OCI-LY1 (cell line): Measurements from ENCODE around the gene GPR149.

Source experiments
- H2AFZ ChIP-seq: fragments of 200-600 bp; sonication (generic), shearing (Covaris generic); 2 replicates; pipeline ENCODE4 v1.6.0; 2014; ENCODE audit warnings: antibody characterized with exemption, mild to moderate bottlenecking, low read length
- H3F3A ChIP-seq: fragments of 200-600 bp; sonication (generic), shearing (Covaris generic); 2 replicates; pipeline ENCODE4 v1.6.0; 2014; ENCODE audit warnings: mild to moderate bottlenecking, antibody characterized with exemption, low read length, moderate library complexity; ENCODE audit not compliant: insufficient read depth
- H3K27ac ChIP-seq: fragments of 200-600 bp; sonication (generic); 2 replicates; pipeline ENCODE4 v1.5.1; 2014; ENCODE audit warnings: low read length, mixed run types, mild to moderate bottlenecking, low read depth; ENCODE audit not compliant: poor library complexity, severe bottlenecking
- H3K27me3 ChIP-seq: fragments of 200-600 bp; sonication (generic); 2 replicates; pipeline ENCODE4 v1.6.0; 2014; ENCODE audit warnings: antibody characterized with exemption, mild to moderate bottlenecking, low read length, moderate library complexity; ENCODE audit not compliant: insufficient read depth
- H3K36me3 ChIP-seq: fragments of 200-600 bp; sonication (generic); 2 replicates; pipeline ENCODE4 v1.6.1; 2014; ENCODE audit warnings: mild to moderate bottlenecking, antibody characterized with exemption, low read length, moderate library complexity, mixed read lengths; ENCODE audit not compliant: insufficient read depth
- H3K4me1 ChIP-seq: fragments of 200-600 bp; sonication (generic); 2 replicates; pipeline ENCODE4 v1.5.1; 2014; ENCODE audit warnings: mild to moderate bottlenecking, low read length, moderate library complexity; ENCODE audit not compliant: insufficient read depth, severe bottlenecking
- H3K4me2 ChIP-seq: fragments of 200-600 bp; sonication (generic), shearing (Covaris generic); 2 replicates; pipeline ENCODE4 v1.6.1; 2014; ENCODE audit warnings: low read length
- H3K4me3 ChIP-seq: fragments of 200-600 bp; sonication (generic); 2 replicates; pipeline ENCODE4 v1.5.1; 2014; ENCODE audit warnings: low read length, low read depth, mild to moderate bottlenecking, mixed read lengths; ENCODE audit not compliant: poor library complexity, severe bottlenecking
- H3K79me2 ChIP-seq: fragments of 200-600 bp; shearing (Covaris generic); 2 replicates; pipeline ENCODE4 v1.6.1; 2016; ENCODE audit warnings: mixed run types, low read length, mixed read lengths; ENCODE audit not compliant: insufficient read depth
- H3K9ac ChIP-seq: fragments of 200-600 bp; sonication (generic), shearing (Covaris generic); 2 replicates; pipeline ENCODE4 v1.6.1; 2014; ENCODE audit warnings: mild to moderate bottlenecking, low read length, mixed read lengths
- H3K9me2 ChIP-seq: fragments of 200-600 bp; sonication (generic), shearing (Covaris generic); 2 replicates; pipeline ENCODE4 v1.6.1; 2014; ENCODE audit warnings: low read depth, mild to moderate bottlenecking, low read length, mixed read lengths
- H3K9me3 ChIP-seq: fragments of 200-600 bp; shearing (Covaris generic); 2 replicates; pipeline ENCODE4 v1.6.1; 2014; ENCODE audit warnings: low read length, mixed read lengths
- H4K20me1 ChIP-seq: fragments of 200-600 bp; sonication (generic), shearing (Covaris generic); 2 replicates; pipeline ENCODE4 v1.6.0; 2016; ENCODE audit warnings: mild to moderate bottlenecking, low read length; ENCODE audit not compliant: insufficient read depth
- CTCF ChIP-seq: fragments of 200-600 bp; sonication (generic), shearing (Covaris generic); IDR thresholded peaks from 2 replicates; pipeline ENCODE4 v1.5.1; 2017; ENCODE audit warnings: mild to moderate bottlenecking, antibody characterized with exemption, low read length, moderate library complexity, mixed read lengths
- EZH2 ChIP-seq: fragments of 200-600 bp; sonication (generic), shearing (Covaris generic); IDR thresholded peaks from 2 replicates; pipeline ENCODE4 v1.8.0; 2017; ENCODE audit warnings: borderline replicate concordance, mixed run types, mild to moderate bottlenecking, antibody characterized with exemption, low read length, moderate library complexity, mixed read lengths

The GPR149 gene, protein sequence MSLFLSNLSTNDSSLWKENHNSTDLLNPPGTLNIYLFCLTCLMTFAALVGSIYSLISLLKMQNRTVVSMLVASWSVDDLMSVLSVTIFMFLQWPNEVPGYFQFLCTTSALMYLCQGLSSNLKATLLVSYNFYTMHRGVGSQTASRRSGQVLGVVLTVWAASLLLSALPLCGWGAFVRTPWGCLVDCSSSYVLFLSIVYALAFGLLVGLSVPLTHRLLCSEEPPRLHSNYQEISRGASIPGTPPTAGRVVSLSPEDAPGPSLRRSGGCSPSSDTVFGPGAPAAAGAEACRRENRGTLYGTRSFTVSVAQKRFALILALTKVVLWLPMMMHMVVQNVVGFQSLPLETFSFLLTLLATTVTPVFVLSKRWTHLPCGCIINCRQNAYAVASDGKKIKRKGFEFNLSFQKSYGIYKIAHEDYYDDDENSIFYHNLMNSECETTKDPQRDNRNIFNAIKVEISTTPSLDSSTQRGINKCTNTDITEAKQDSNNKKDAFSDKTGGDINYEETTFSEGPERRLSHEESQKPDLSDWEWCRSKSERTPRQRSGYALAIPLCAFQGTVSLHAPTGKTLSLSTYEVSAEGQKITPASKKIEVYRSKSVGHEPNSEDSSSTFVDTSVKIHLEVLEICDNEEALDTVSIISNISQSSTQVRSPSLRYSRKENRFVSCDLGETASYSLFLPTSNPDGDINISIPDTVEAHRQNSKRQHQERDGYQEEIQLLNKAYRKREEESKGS

GRCh38 chr3:154430014-154430413 lies at the start of gene GPR149:
Gene GPR149, minus strand, starts transcription at chr3:154430190. Its CDS starts 575 bp downstream, at chr3:154429615.
- H3K4me1 ChIP-seq: no peaks in the 10 kb centered on the region
- TF ChIP-seq EZH2 (no peak), CTCF (no peak)
- H3K4me3 ChIP-seq: no peak within 1 kb of the TSS
- no peaks in the 10 kb centered on the region for H4K20me1 ChIP-seq
- H3K27me3 ChIP-seq: no peaks in the 10 kb centered on the region
- H3F3A ChIP-seq: no peaks in the 10 kb centered on the region
- no peak within 1 kb of the TSS for H3K27ac ChIP-seq
- no peak within 1 kb of the TSS for H3K4me2 ChIP-seq
- H3K9ac ChIP-seq: no peak within 1 kb of the TSS
- no peak within 1 kb of the TSS for H2AFZ ChIP-seq
- no peaks in the 10 kb centered on the region for H3K9me3 ChIP-seq
- H3K9me2 ChIP-seq: no peaks in the 10 kb centered on the region
- no peaks in the 10 kb centered on the region for H3K79me2 ChIP-seq
- no peaks in the 10 kb centered on the region for H3K36me3 ChIP-seq

DNA sequence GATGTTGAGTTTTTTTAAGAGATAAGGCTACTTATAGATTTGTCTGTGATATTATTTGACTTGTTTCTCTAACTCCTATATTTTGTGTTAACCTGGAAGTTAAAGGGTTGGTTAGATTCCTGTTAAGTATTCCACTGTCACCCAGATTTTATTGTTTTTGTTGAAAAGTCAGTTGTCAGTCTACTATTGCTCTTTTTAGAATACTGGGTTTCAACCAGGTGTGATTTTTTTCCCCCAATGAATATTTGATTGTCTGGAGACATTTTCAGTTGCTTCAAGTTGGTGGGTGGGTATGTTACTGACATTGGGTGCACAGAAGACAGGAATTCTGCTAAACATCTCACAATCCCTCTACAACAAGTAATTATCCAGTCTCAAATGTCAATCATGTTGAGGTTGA lies 43.8 kb upstream of the GPR149 start:
- Histone ChIP-seq H3K9me3 (peaks cover 4% of the 10 kb centered on the region; the same call in 1 of the 2 replicates), H3K4me2 (no peak overlapping the region), H3F3A (no peaks in the 10 kb centered on the region), H3K9me2 (peaks cover 3% of the 10 kb centered on the region; the same call in 1 of the 2 replicates), H3K27me3 (no peaks in the 10 kb centered on the region), H3K27ac (no peak overlapping the region), H3K79me2 (no peaks in the 10 kb centered on the region), H3K4me3 (no peak overlapping the region), H3K9ac (no peak overlapping the region), H2AFZ (no peak overlapping the region), H3K4me1 (no peaks in the 10 kb centered on the region), H4K20me1 (no peaks in the 10 kb centered on the region), H3K36me3 (no peaks in the 10 kb centered on the region)
- no peak for TF ChIP-seq CTCF
- no peak for TF ChIP-seq EZH2

GRCh38 chr3:154469585-154469984 lies 39.6 kb upstream of the GPR149 start:
- Histone ChIP-seq H3K4me3 (no peak overlapping the region), H2AFZ (no peak overlapping the region), H3K27ac (no peak overlapping the region), H3K36me3 (no peaks in the 10 kb centered on the region), H3K79me2 (no peaks in the 10 kb centered on the region), H3K27me3 (no peaks in the 10 kb centered on the region), H4K20me1 (no peaks in the 10 kb centered on the region), H3K4me2 (no peak overlapping the region), H3F3A (no peaks in the 10 kb centered on the region), H3K9me2 (peaks cover under 1% of the 10 kb centered on the region; the same call in 1 of the 2 replicates), H3K4me1 (no peaks in the 10 kb centered on the region), H3K9me3 (peaks cover 4% of the 10 kb centered on the region; the same call in 1 of the 2 replicates), H3K9ac (no peak overlapping the region)
- TF ChIP-seq EZH2 (no peak), CTCF (no peak)
